ENCODE data around the gene MYO5A.
A peak's percentile ranks its signal among the peaks of the same experiment; 100 is the strongest.

Gene MYO5A

DNA sequence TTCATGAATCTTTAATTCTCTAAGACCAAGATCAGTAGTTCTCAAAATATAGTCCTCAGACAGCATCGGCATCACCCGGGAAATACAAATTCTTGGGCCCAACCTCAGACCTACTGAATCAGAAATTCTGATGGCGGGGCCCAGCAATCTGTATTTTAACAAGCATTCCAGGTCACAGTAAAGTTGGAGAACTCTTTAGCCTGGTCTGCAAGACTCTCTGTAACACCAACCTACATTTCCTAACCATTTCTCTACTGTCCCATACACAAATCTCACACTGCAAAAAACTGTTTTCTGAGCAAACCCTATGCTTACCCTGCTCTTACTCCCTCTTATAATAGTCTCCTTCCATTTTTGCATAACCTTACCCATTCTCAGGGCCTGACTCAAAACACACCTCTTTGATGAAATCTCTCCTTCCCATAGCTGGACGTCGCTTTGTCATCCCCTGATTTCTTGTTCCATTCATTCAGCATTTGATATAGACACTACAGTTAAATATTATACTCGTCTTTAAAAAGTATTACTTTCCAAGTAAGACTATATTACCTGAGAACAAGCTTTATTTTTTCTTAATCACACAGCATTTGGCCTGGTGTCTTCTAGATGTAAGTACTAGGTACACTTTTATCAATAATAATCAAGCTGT lies 149.8 kb downstream of the MYO5A start:
- TF ChIP-seq SPI1 (IDR thresholded peaks at IDR 0.05; ENCODE audit: borderline replicate concordance, low read depth): no peak
- TF ChIP-seq REST (IDR thresholded peaks at IDR 0.05; ENCODE audit: insufficient replicate concordance, low read depth): no peak
- TF ChIP-seq GABPA (IDR thresholded peaks at IDR 0.05; ENCODE audit: low read depth): no peak
- no peak for TF ChIP-seq CTCF (IDR thresholded peaks at IDR 0.05; ENCODE audit: insufficient read depth, low read length)
- no peak for TF ChIP-seq POLR2AphosphoS5 (IDR thresholded peaks at IDR 0.05; ENCODE audit: low read depth)
- Histone ChIP-seq H3K4me3 (replicated peaks; ENCODE audit: insufficient read depth, low read length) (no peak overlapping the region), H3K27ac (replicated peaks) (no peak overlapping the region), H3K27me3 (ENCODE audit: insufficient read depth, poor library complexity, severe bottlenecking) (no peaks in the 10 kb centered on the region)
- no peak for DNase-seq (ENCODE audit: low read depth in 1 of 2, low spot score in 1 of 2)

- Histone ChIP-seq H3K27ac (replicated peaks) (no peak overlapping the region), H3K4me3 (replicated peaks; ENCODE audit: insufficient read depth, low read length) (no peak overlapping the region), H3K27me3 (ENCODE audit: insufficient read depth, poor library complexity, severe bottlenecking) (no peaks in the 10 kb centered on the region)
- peak in 1 of 2 experiments; percentile 35 for DNase-seq (ENCODE audit: low read depth in 1 of 2, low spot score in 1 of 2)
- TF ChIP-seq REST (IDR thresholded peaks at IDR 0.05; ENCODE audit: insufficient replicate concordance, low read depth) (no peak), SPI1 (IDR thresholded peaks at IDR 0.05; ENCODE audit: borderline replicate concordance, low read depth) (no peak), CTCF (IDR thresholded peaks at IDR 0.05; ENCODE audit: insufficient read depth, low read length) (no peak), GABPA (IDR thresholded peaks at IDR 0.05; ENCODE audit: low read depth) (no peak), POLR2AphosphoS5 (IDR thresholded peaks at IDR 0.05; ENCODE audit: low read depth) (no peak)
Observed at GRCh38 chr15:52370010-52370409, 158.7 kb downstream of the MYO5A start.

GRCh38 chr15:52369455-52369854 lies 159.2 kb downstream of the MYO5A start:
- TF ChIP-seq REST (IDR thresholded peaks at IDR 0.05; ENCODE audit: insufficient replicate concordance, low read depth) (no peak), POLR2AphosphoS5 (IDR thresholded peaks at IDR 0.05; ENCODE audit: low read depth) (no peak), SPI1 (IDR thresholded peaks at IDR 0.05; ENCODE audit: borderline replicate concordance, low read depth) (no peak), GABPA (IDR thresholded peaks at IDR 0.05; ENCODE audit: low read depth) (no peak), CTCF (IDR thresholded peaks at IDR 0.05; ENCODE audit: insufficient read depth, low read length) (no peak)
- H3K4me3 ChIP-seq (replicated peaks; ENCODE audit: insufficient read depth, low read length): no peak overlapping the region
- no peak for DNase-seq (ENCODE audit: low read depth in 1 of 2, low spot score in 1 of 2)
- no peak overlapping the region for H3K27ac ChIP-seq (replicated peaks)
- no peaks in the 10 kb centered on the region for H3K27me3 ChIP-seq (ENCODE audit: insufficient read depth, poor library complexity, severe bottlenecking)
